ENCODE measurements around the gene DRD3. TPM values are rescaled to one million over a fixed set of nuclear protein-coding genes. Genes with fewer than 3 reads are reported as not detected.

The DRD3 gene
- total and polyA plus RNA-seq, 2 of the 8 experiments (the other 6 are each of a cell fraction or from before 2014, with no cell fraction given) = 0.32 to 1.3 TPM

GRCh38 chr3:114115143-114115542 is 63.7 kb downstream of the DRD3 start:
- CTCF ChIA-PET (ENCODE audit: partially characterized antibody) = interaction anchor here (0.6 kb wide), 1 partner anchor 70 kb away, joined by 3 read pairs; no protein-coding TSS in a partner anchor
- Histone ChIP-seq H3K27ac (ENCODE audit: low read depth, low read length) (no peak overlapping the region), H4K20me1 (replicated peaks in 1 of 2; ENCODE audit: control insufficient read depth in 1 of 2, insufficient read depth in 2 of 2, low read length in 2 of 2) (no peaks in the 10 kb centered on the region), H2AK5ac (ENCODE audit: low read depth, low read length) (no peak overlapping the region), H3K79me2 (ENCODE audit: control insufficient read depth in 1 of 2, insufficient read depth in 2 of 2, low read length in 2 of 2) (no peaks in the 10 kb centered on the region), H3K56ac (replicated peaks; ENCODE audit: insufficient read length, low read depth, low read length) (no peak overlapping the region), H2BK12ac (ENCODE audit: low read depth, low read length) (no peak overlapping the region), H3K9me3 (ENCODE audit: insufficient read depth in 2 of 2, low read depth in 1 of 2, low read length in 1 of 2) (no peaks in the 10 kb centered on the region), H3K23me2 (ENCODE audit: low read depth, low read length) (no peaks in the 10 kb centered on the region; the same call in 1 of the 2 replicates), H3K14ac (ENCODE audit: insufficient read length) (no peak overlapping the region), H3K4me3 (ENCODE audit: extremely low read depth in 1 of 4, insufficient read depth in 2 of 4, low read depth in 3 of 4, low read length in 4 of 4) (no peak overlapping the region), H3K27me3 (replicated peaks in 1 of 4; ENCODE audit: control insufficient read depth in 3 of 4, extremely low read depth in 1 of 4, insufficient read depth in 3 of 4, low read length in 3 of 4) (no peaks in the 10 kb centered on the region), H3K36me3 (ENCODE audit: control insufficient read depth in 2 of 4, insufficient read depth in 4 of 4, low read length in 3 of 4) (no peaks in the 10 kb centered on the region), H3K23ac (ENCODE audit: insufficient read length) (no peak overlapping the region), H2BK120ac (replicated peaks; ENCODE audit: low read depth, low read length) (no peak overlapping the region), H2BK5ac (ENCODE audit: low read depth, low read length) (no peak overlapping the region), H3K79me1 (ENCODE audit: low read depth, low read length) (no peaks in the 10 kb centered on the region), H3K4me1 (replicated peaks in 1 of 4; ENCODE audit: control insufficient read depth in 3 of 4, insufficient read depth in 4 of 4, low read length in 3 of 4) (peaks cover 0 to 4% (median 2%) of the 10 kb centered on the region in 4 experiments; a peak in 2 of 7 replicates), H3K9ac (replicated peaks in 1 of 4; ENCODE audit: extremely low read depth in 1 of 4, low read depth in 3 of 4, low read length in 3 of 4) (no peak overlapping the region), H2BK20ac (ENCODE audit: low read length) (no peak overlapping the region), H2AFZ (ENCODE audit: low read length) (no peak overlapping the region), H4K5ac (ENCODE audit: insufficient read length, low read depth, low read length) (no peak overlapping the region), H3K4ac (replicated peaks; ENCODE audit: insufficient read length, low read depth, low read length) (no peak overlapping the region), H4K91ac (replicated peaks; ENCODE audit: insufficient read length, low read length) (no peak overlapping the region), H3K18ac (ENCODE audit: extremely low read depth, low read length) (no peak overlapping the region), H2BK15ac (ENCODE audit: low read length) (no peak overlapping the region), H4K8ac (ENCODE audit: extremely low read depth, insufficient read depth, low read length) (no peak overlapping the region), H3K4me2 (ENCODE audit: insufficient read depth in 1 of 2, low read depth in 2 of 2, low read length in 2 of 2) (no peak overlapping the region)
- POLR2A ChIA-PET (ENCODE audit: partially characterized antibody) = no interaction called here
- FAIRE-seq (no peak), DNase-seq (ENCODE audit: low read depth in 1 of 2, low spot score in 2 of 2) (no peak)
- 87% methylated on average over 7 of the region's 7 CpGs; no CpG with 5 or more reads in 1 of the 2 experiments for WGBS, 2 experiments (ENCODE audit: extremely low coverage in 1 of 2, insufficient coverage in 1 of 2, insufficient read length in 1 of 2, insufficient replicate concordance in 2 of 2, low coverage in 1 of 2, low lambda C conversion rate in 2 of 2, missing lambda C conversion rate in 1 of 2)
- no peak for TF ChIP-seq SP2 (IDR thresholded peaks at IDR 0.05; ENCODE audit: low read length)
- no peak for TF ChIP-seq CHD1 (IDR thresholded peaks at IDR 0.05; ENCODE audit: low read depth, low read length)
- no peak for TF ChIP-seq EZH2 (IDR thresholded peaks at IDR 0.05; ENCODE audit: low read depth, low read length, severe bottlenecking)
- no peak for TF ChIP-seq KDM5A (IDR thresholded peaks at IDR 0.05; ENCODE audit: low read length)
